Mesendoderm (in vitro differentiated cells): Measurements from ENCODE around the gene PDIA4.
"Not testable (repeated sequence)": the region's sequence is repeated elsewhere in the genome, so short reads cannot be mapped to it uniquely, and the experiment has no call there.

ENCODE experiments used
- DNase-seq: peaks from one replicate; pipeline ENCODE4 v3.0.0; 2013
- H2AK5ac ChIP-seq: 2 replicates; pipeline ENCODE4 v1.6.1; 2013; ENCODE audit warnings: low read length, inconsistent platforms
- H2BK120ac ChIP-seq: 2 replicates; pipeline ENCODE4 v1.6.1; 2013; ENCODE audit warnings: low read depth, mild to moderate bottlenecking, low read length, moderate library complexity, mixed read lengths
- H2BK15ac ChIP-seq: replicated peaks from 2 replicates; pipeline ENCODE4 v1.6.1; 2013; ENCODE audit warnings: low read depth, mild to moderate bottlenecking, moderate library complexity
- H2BK5ac ChIP-seq: 2 replicates; pipeline ENCODE4 v1.6.1; 2013; ENCODE audit warnings: low read length, inconsistent platforms
- H3K18ac ChIP-seq: 2 replicates; pipeline ENCODE4 v1.6.1; 2013; ENCODE audit warnings: mild to moderate bottlenecking, low read length, mixed read lengths
- H3K23ac ChIP-seq: one replicate; pipeline ENCODE4 v1.6.1; 2013; ENCODE audit warnings: low read length
- H3K27ac ChIP-seq: 2 replicates; pipeline ENCODE4 v1.5.1; 2013; ENCODE audit warnings: low read depth, mild to moderate bottlenecking, inconsistent platforms, low read length, moderate library complexity
- H3K27me3 ChIP-seq: 2 replicates; pipeline ENCODE4 v1.6.1; 2013; ENCODE audit warnings: low read length, control low read depth, mild to moderate bottlenecking, inconsistent platforms; ENCODE audit not compliant: insufficient read depth, poor library complexity
- H3K36me3 ChIP-seq: 2 replicates; pipeline ENCODE4 v1.6.1; 2013; ENCODE audit warnings: low read length, inconsistent platforms; ENCODE audit not compliant: control insufficient read depth, insufficient read depth
- H3K4ac ChIP-seq: one replicate; pipeline ENCODE4 v1.6.1; 2013; ENCODE audit warnings: low read depth, mild to moderate bottlenecking, low read length, moderate library complexity
- H3K4me1 ChIP-seq: 2 replicates; pipeline ENCODE4 v1.6.1; 2013; ENCODE audit warnings: low read depth, low read length, inconsistent platforms; ENCODE audit not compliant: control insufficient read depth
- H3K4me2 ChIP-seq: 2 replicates; pipeline ENCODE4 v1.6.1; 2013; ENCODE audit warnings: low read length
- H3K4me3 ChIP-seq: 2 replicates; pipeline ENCODE4 v1.5.1; 2013; ENCODE audit warnings: mild to moderate bottlenecking, low read length
- H3K56ac ChIP-seq: one replicate; pipeline ENCODE4 v1.6.1; 2013; ENCODE audit warnings: low read length
- H3K79me1 ChIP-seq: 2 replicates; pipeline ENCODE4 v1.6.1; 2013; ENCODE audit warnings: low read length, inconsistent platforms
- H3K79me2 ChIP-seq: 2 replicates; pipeline ENCODE4 v1.6.1; 2013; ENCODE audit warnings: mild to moderate bottlenecking, low read length; ENCODE audit not compliant: control insufficient read depth, insufficient read depth
- H3K9ac ChIP-seq: 2 replicates; pipeline ENCODE4 v1.6.1; 2013; ENCODE audit warnings: low read length, inconsistent platforms
- H4K5ac ChIP-seq: one replicate; pipeline ENCODE4 v1.6.1; 2013; ENCODE audit warnings: low read length
- H4K8ac ChIP-seq: one replicate; pipeline ENCODE4 v1.6.1; 2013; ENCODE audit warnings: low read depth, mild to moderate bottlenecking, control low read depth, low read length, moderate library complexity
- WGBS: extraction: QIAGEN DNeasy Blood & Tissue Kit; methylation state at CpG from one replicate; pipeline ENCODE4 v1.1.7; 2013; ENCODE audit warnings: low lambda C conversion rate, missing lambda C conversion rate; ENCODE audit not compliant: insufficient coverage; ENCODE audit errors: extremely low coverage; 5-methylcytosine and 5-hydroxymethylcytosine counted together

PDIA4 gene

GRCh38 chr7:149021725-149022062 lies 6.6 kb downstream of the PDIA4 start:
- no peak overlapping the region for H3K23ac ChIP-seq
- WGBS = no CpG with 5 or more reads among the region's 12 CpGs
- H3K18ac ChIP-seq = no peak overlapping the region
- H3K79me2 ChIP-seq = peaks cover 42% of the 10 kb centered on the region
- H3K4me1 ChIP-seq = peaks cover 2% of the 10 kb centered on the region
- H2BK5ac ChIP-seq = no peak overlapping the region
- no peak overlapping the region for H4K5ac ChIP-seq
- no peaks in the 10 kb centered on the region for H3K27me3 ChIP-seq
- no peak overlapping the region for H4K8ac ChIP-seq
- H3K4ac ChIP-seq = no peak overlapping the region
- DNase-seq = no peak
- no peak overlapping the region for H3K56ac ChIP-seq
- no peak overlapping the region for H3K4me3 ChIP-seq
- no peak overlapping the region for H3K4me2 ChIP-seq
- no peak overlapping the region for H2AK5ac ChIP-seq
- no peak overlapping the region for H2BK15ac ChIP-seq
- no peak overlapping the region for H3K27ac ChIP-seq
- peaks cover 25% of the 10 kb centered on the region for H3K79me1 ChIP-seq
- H2BK120ac ChIP-seq = no peak overlapping the region
- peaks cover 11% of the 10 kb centered on the region for H3K36me3 ChIP-seq
- H3K9ac ChIP-seq = no peak overlapping the region

GRCh38 chr7:149020483-149020882 lies 7.8 kb downstream of the PDIA4 start:
- H3K79me1 ChIP-seq = peaks cover 22% of the 10 kb centered on the region
- no peak overlapping the region for H3K9ac ChIP-seq
- no peak overlapping the region for H2AK5ac ChIP-seq
- H3K36me3 ChIP-seq = peaks cover 13% of the 10 kb centered on the region
- H4K5ac ChIP-seq = no peak overlapping the region
- H3K18ac ChIP-seq = no peak overlapping the region
- no peak overlapping the region for H3K27ac ChIP-seq
- WGBS = no CpG with 5 or more reads among the region's 11 CpGs
- H3K4me3 ChIP-seq = no peak overlapping the region
- no peak overlapping the region for H3K4me2 ChIP-seq
- peaks cover 2% of the 10 kb centered on the region for H3K4me1 ChIP-seq
- H3K79me2 ChIP-seq = peaks cover 30% of the 10 kb centered on the region
- H3K4ac ChIP-seq = no peak overlapping the region
- DNase-seq = no peak
- H3K23ac ChIP-seq = no peak overlapping the region
- no peak overlapping the region for H2BK120ac ChIP-seq
- H4K8ac ChIP-seq = no peak overlapping the region
- H2BK15ac ChIP-seq = no peak overlapping the region
- no peak overlapping the region for H3K56ac ChIP-seq
- H2BK5ac ChIP-seq = no peak overlapping the region
- H3K27me3 ChIP-seq = no peaks in the 10 kb centered on the region

- Histone ChIP-seq H3K27me3 (no peaks in the 10 kb centered on the region), H2BK120ac (no peak overlapping the region), H3K4me3 (no peak overlapping the region), H3K36me3 (peaks cover 30% of the 10 kb centered on the region), H3K27ac (no peak overlapping the region), H2BK5ac (no peak overlapping the region), H3K56ac (no peak overlapping the region), H3K4me1 (no peaks in the 10 kb centered on the region), H4K5ac (no peak overlapping the region), H3K4me2 (no peak overlapping the region), H3K9ac (no peak overlapping the region), H4K8ac (no peak overlapping the region), H3K23ac (no peak overlapping the region), H2BK15ac (no peak overlapping the region), H3K4ac (no peak overlapping the region), H3K79me2 (peaks cover 4% of the 10 kb centered on the region), H3K18ac (no peak overlapping the region), H3K79me1 (peaks cover 16% of the 10 kb centered on the region), H2AK5ac (no peak overlapping the region)
- no CpG with 5 or more reads among the region's 7 CpGs for WGBS
- DNase-seq = no peak
These were observed 11.4 kb downstream of the PDIA4 start for GRCh38 chr7:149016876-149017275.

- H2AK5ac ChIP-seq = no peak overlapping the region
- no peaks in the 10 kb centered on the region for H3K79me2 ChIP-seq
- H3K23ac ChIP-seq = no peak overlapping the region
- H3K56ac ChIP-seq = no peak overlapping the region
- no peak overlapping the region for H2BK5ac ChIP-seq
- no peak overlapping the region for H3K4me2 ChIP-seq
- H3K4ac ChIP-seq = no peak overlapping the region
- no peak overlapping the region for H3K9ac ChIP-seq
- no peak overlapping the region for H3K4me3 ChIP-seq
- DNase-seq = no peak
- H3K18ac ChIP-seq = no peak overlapping the region
- H3K27ac ChIP-seq = no peak overlapping the region
- H3K4me1 ChIP-seq = no peaks in the 10 kb centered on the region
- H4K8ac ChIP-seq = no peak overlapping the region
- peaks cover 10% of the 10 kb centered on the region for H3K79me1 ChIP-seq
- no peak overlapping the region for H2BK15ac ChIP-seq
- no peak overlapping the region for H4K5ac ChIP-seq
- no CpG with 5 or more reads among the region's 7 CpGs for WGBS
- H2BK120ac ChIP-seq = no peak overlapping the region
- H3K36me3 ChIP-seq = peaks cover 40% of the 10 kb centered on the region
- H3K27me3 ChIP-seq = no peaks in the 10 kb centered on the region
These were observed 14.0 kb downstream of the PDIA4 start for GRCh38 chr7:149014309-149014708.

- Histone ChIP-seq H3K9ac (no peak overlapping the region), H3K79me2 (no peaks in the 10 kb centered on the region), H2BK5ac (no peak overlapping the region), H4K8ac (no peak overlapping the region), H3K4me1 (no peaks in the 10 kb centered on the region), H2BK120ac (no peak overlapping the region), H3K18ac (no peak overlapping the region), H2AK5ac (no peak overlapping the region), H3K36me3 (peaks cover 41% of the 10 kb centered on the region), H3K27ac (no peak overlapping the region), H3K27me3 (no peaks in the 10 kb centered on the region), H3K4ac (no peak overlapping the region), H3K4me3 (no peak overlapping the region), H3K23ac (no peak overlapping the region), H3K79me1 (peaks cover 7% of the 10 kb centered on the region), H3K4me2 (no peak overlapping the region), H3K56ac (no peak overlapping the region), H4K5ac (no peak overlapping the region), H2BK15ac (no peak overlapping the region)
- DNase-seq = no peak
- WGBS = no CpG with 5 or more reads among the region's 5 CpGs
These were observed 14.4 kb downstream of the PDIA4 start for GRCh38 chr7:149013876-149014275.

- no CpG with 5 or more reads among the region's 12 CpGs for WGBS
These were observed 15.6 kb downstream of the PDIA4 start for GRCh38 chr7:149012730-149013129.

More at GRCh38 chr7:149012730-149013129, 15.6 kb downstream of the PDIA4 start:
- not testable (repeated sequence) for H3K79me1 ChIP-seq, H4K5ac ChIP-seq, H2AK5ac ChIP-seq, H3K18ac ChIP-seq, H3K9ac ChIP-seq, DNase-seq, H4K8ac ChIP-seq, H3K23ac ChIP-seq, H3K4ac ChIP-seq, H3K79me2 ChIP-seq, H3K56ac ChIP-seq, H3K4me3 ChIP-seq, H3K4me2 ChIP-seq, H3K27ac ChIP-seq, H3K4me1 ChIP-seq, H2BK15ac ChIP-seq, H2BK120ac ChIP-seq, H2BK5ac ChIP-seq, H3K27me3 ChIP-seq
- H3K36me3 ChIP-seq = peaks cover 46% of the 10 kb centered on the region
